Stimulated activated CD8-positive, alpha-beta memory T cell treated with anti-CD3 and anti-CD28 coated beads, Interleukin-2, amount 100 ng/mL, for 1 hour (primary cell): ENCODE measurements around the gene NCOR2.
"Not testable (repeated sequence)": the region's sequence is repeated elsewhere in the genome, so short reads cannot be mapped to it uniquely, and the experiment has no call there.

Experiments used
- DNase-seq, 2 donors: peaks; one replicate each; pipeline ENCODE4 v3.0.0-alpha.2; 2020; ENCODE audit warnings: low read depth in 2 of 2

Gene NCOR2

GRCh38 chr12:124601706-124602105 lies 34.3 kb upstream of the NCOR2 start:
- no peak for DNase-seq

GRCh38 chr12:124599074-124599999 lies 31.9 kb upstream of the NCOR2 start:
- no peak for DNase-seq

- no peak for DNase-seq
These were observed 29.6 kb upstream of the NCOR2 start for GRCh38 chr12:124597041-124597440.

GRCh38 chr12:124595444-124595843 lies 28.0 kb upstream of the NCOR2 start:
- no peak for DNase-seq

GRCh38 chr12:124594851-124595250 lies 27.4 kb upstream of the NCOR2 start:
- no peak for DNase-seq

- no peak for DNase-seq
These were observed 26.5 kb upstream of the NCOR2 start for GRCh38 chr12:124593851-124594401.

- DNase-seq = no peak
These were observed 25.8 kb upstream of the NCOR2 start for GRCh38 chr12:124593176-124593575.

- DNase-seq = no peak
These were observed 25.2 kb upstream of the NCOR2 start for GRCh38 chr12:124592481-124593160.

GRCh38 chr12:124592050-124592449 lies 24.6 kb upstream of the NCOR2 start:
- DNase-seq = no peak

- DNase-seq = no peak
These were observed 23.0 kb upstream of the NCOR2 start for GRCh38 chr12:124590447-124590846.

- DNase-seq = peak in 1 of 2 donors; percentile 14
These were observed 21.4 kb upstream of the NCOR2 start for GRCh38 chr12:124588751-124589267.

- no peak for DNase-seq
These were observed 20.7 kb upstream of the NCOR2 start for GRCh38 chr12:124588018-124588634.

GRCh38 chr12:124586756-124587155 lies 19.3 kb upstream of the NCOR2 start:
- DNase-seq = no peak

- DNase-seq = not testable (repeated sequence)
These were observed 17.1 kb upstream of the NCOR2 start for GRCh38 chr12:124584494-124584893.

- no peak for DNase-seq
These were observed 16.4 kb upstream of the NCOR2 start for GRCh38 chr12:124583854-124584253.

- DNase-seq = no peak
These were observed 14.7 kb upstream of the NCOR2 start for GRCh38 chr12:124582108-124582424.

- no peak for DNase-seq
These were observed 14.1 kb upstream of the NCOR2 start for GRCh38 chr12:124581307-124582107.

- DNase-seq = no peak
These were observed 12.6 kb upstream of the NCOR2 start for GRCh38 chr12:124579921-124580517.

GRCh38 chr12:124578854-124579253 lies 11.4 kb upstream of the NCOR2 start:
- DNase-seq = no peak

- DNase-seq = no peak
These were observed 11.0 kb upstream of the NCOR2 start for GRCh38 chr12:124578445-124578844.

- DNase-seq = no peak
These were observed 10.6 kb upstream of the NCOR2 start for GRCh38 chr12:124577986-124578385.
